ENCODE results near the gene TSR1. TPM values are rescaled to one million over a fixed set of nuclear protein-coding genes. Genes with fewer than 3 reads are reported as not detected.
A peak's percentile ranks its signal among the peaks of the same experiment; 100 is the strongest.

The TSR1 gene
- total RNA-seq, 2 donors from 2014 or later, result 36.4 to 38.2 TPM

- DNase-seq, result no peak
- Mint-ChIP-seq H3K36me3 (ENCODE audit: insufficient read depth in 2 of 2) (peaks cover 0 to 3% of the 10 kb centered on the region in 2 donors), H3K27me3 (ENCODE audit: low read depth) (no peaks in the 10 kb centered on the region), H3K27ac (peak overlapping the region; percentile 39), H3K9me3 (no peaks in the 10 kb centered on the region), H3K4me3 (no peak overlapping the region), H3K4me1 (ENCODE audit: low read depth) (no peaks in the 10 kb centered on the region)
- ATAC-seq (replicated peaks in 1 of 2), result no peak
These were observed 38.5 kb upstream of the TSR1 start for GRCh38 chr17:2374549-2375285.

- Mint-ChIP-seq H3K4me1 (ENCODE audit: low read depth) (no peaks in the 10 kb centered on the region), H3K9me3 (no peaks in the 10 kb centered on the region), H3K4me3 (no peak overlapping the region), H3K27ac (no peak overlapping the region), H3K36me3 (ENCODE audit: insufficient read depth in 2 of 2) (peaks cover 0 to 3% of the 10 kb centered on the region in 2 donors), H3K27me3 (ENCODE audit: low read depth) (no peaks in the 10 kb centered on the region)
- ATAC-seq (replicated peaks in 1 of 2), result no peak
- DNase-seq, result no peak
These were observed 36.9 kb upstream of the TSR1 start for GRCh38 chr17:2373179-2373578.

GRCh38 chr17:2372681-2373080, 36.4 kb upstream of the TSR1 start:
- no peaks in the 10 kb centered on the region for H3K9me3 Mint-ChIP-seq
- no peaks in the 10 kb centered on the region for H3K27me3 Mint-ChIP-seq (ENCODE audit: low read depth)
- H3K36me3 Mint-ChIP-seq (ENCODE audit: insufficient read depth in 2 of 2), result peaks cover 0 to 2% of the 10 kb centered on the region in 2 donors
- H3K4me3 Mint-ChIP-seq, result no peak overlapping the region
- no peak overlapping the region for H3K27ac Mint-ChIP-seq
- H3K4me1 Mint-ChIP-seq (ENCODE audit: low read depth), result no peaks in the 10 kb centered on the region
- ATAC-seq (replicated peaks in 1 of 2) (no peak), DNase-seq (no peak)

- ATAC-seq (replicated peaks in 1 of 2), result no peak
- H3K27ac Mint-ChIP-seq, result no peak overlapping the region
- H3K4me3 Mint-ChIP-seq, result no peak overlapping the region
- H3K9me3 Mint-ChIP-seq, result no peaks in the 10 kb centered on the region
- H3K36me3 Mint-ChIP-seq (ENCODE audit: insufficient read depth in 2 of 2), result no peaks in the 10 kb centered on the region
- H3K27me3 Mint-ChIP-seq (ENCODE audit: low read depth), result no peaks in the 10 kb centered on the region
- DNase-seq, result no peak
- no peaks in the 10 kb centered on the region for H3K4me1 Mint-ChIP-seq (ENCODE audit: low read depth)
These were observed 35.9 kb upstream of the TSR1 start for GRCh38 chr17:2372180-2372579.

GRCh38 chr17:2371183-2372130, 35.2 kb upstream of the TSR1 start:
- Mint-ChIP-seq H3K9me3 (no peaks in the 10 kb centered on the region), H3K27ac (no peak overlapping the region), H3K4me3 (no peak overlapping the region), H3K36me3 (ENCODE audit: insufficient read depth in 2 of 2) (no peaks in the 10 kb centered on the region), H3K4me1 (ENCODE audit: low read depth) (no peaks in the 10 kb centered on the region), H3K27me3 (ENCODE audit: low read depth) (no peaks in the 10 kb centered on the region)
- DNase-seq, result no peak
- ATAC-seq (replicated peaks in 1 of 2), result no peak

- ATAC-seq (replicated peaks in 1 of 2), result no peak
- Mint-ChIP-seq H3K27me3 (ENCODE audit: low read depth) (no peaks in the 10 kb centered on the region), H3K36me3 (ENCODE audit: insufficient read depth in 2 of 2) (no peaks in the 10 kb centered on the region), H3K27ac (no peak overlapping the region), H3K4me1 (ENCODE audit: low read depth) (no peaks in the 10 kb centered on the region), H3K4me3 (no peak overlapping the region), H3K9me3 (no peaks in the 10 kb centered on the region)
- DNase-seq, result no peak
These were observed 33.9 kb upstream of the TSR1 start for GRCh38 chr17:2370211-2370589.

- Mint-ChIP-seq H3K27me3 (ENCODE audit: low read depth) (no peaks in the 10 kb centered on the region), H3K4me3 (no peak overlapping the region), H3K4me1 (ENCODE audit: low read depth) (no peaks in the 10 kb centered on the region), H3K27ac (no peak overlapping the region), H3K9me3 (no peaks in the 10 kb centered on the region), H3K36me3 (ENCODE audit: insufficient read depth in 2 of 2) (no peaks in the 10 kb centered on the region)
- no peak for DNase-seq
- no peak for ATAC-seq (replicated peaks in 1 of 2)
These were observed 33.4 kb upstream of the TSR1 start for GRCh38 chr17:2369551-2370210.

GRCh38 chr17:2369039-2369438, 32.8 kb upstream of the TSR1 start:
- no peak for DNase-seq
- Mint-ChIP-seq H3K4me3 (no peak overlapping the region), H3K27me3 (ENCODE audit: low read depth) (no peaks in the 10 kb centered on the region), H3K27ac (no peak overlapping the region), H3K36me3 (ENCODE audit: insufficient read depth in 2 of 2) (no peaks in the 10 kb centered on the region), H3K4me1 (ENCODE audit: low read depth) (no peaks in the 10 kb centered on the region), H3K9me3 (no peaks in the 10 kb centered on the region)
- ATAC-seq (replicated peaks in 1 of 2), result no peak

- DNase-seq (no peak), ATAC-seq (replicated peaks in 1 of 2) (no peak)
- no peaks in the 10 kb centered on the region for H3K27me3 Mint-ChIP-seq (ENCODE audit: low read depth)
- H3K9me3 Mint-ChIP-seq, result no peaks in the 10 kb centered on the region
- H3K4me3 Mint-ChIP-seq, result no peak overlapping the region
- H3K36me3 Mint-ChIP-seq (ENCODE audit: insufficient read depth in 2 of 2), result no peaks in the 10 kb centered on the region
- no peak overlapping the region for H3K27ac Mint-ChIP-seq
- H3K4me1 Mint-ChIP-seq (ENCODE audit: low read depth), result no peaks in the 10 kb centered on the region
These were observed 32.1 kb upstream of the TSR1 start for GRCh38 chr17:2368359-2368758.

GRCh38 chr17:2366747-2367494, 30.7 kb upstream of the TSR1 start:
- DNase-seq, result no peak
- H3K36me3 Mint-ChIP-seq (ENCODE audit: insufficient read depth in 2 of 2), result peaks cover 0 to 1% of the 10 kb centered on the region in 2 donors
- H3K27me3 Mint-ChIP-seq (ENCODE audit: low read depth), result no peaks in the 10 kb centered on the region
- no peaks in the 10 kb centered on the region for H3K4me1 Mint-ChIP-seq (ENCODE audit: low read depth)
- H3K4me3 Mint-ChIP-seq, result no peak overlapping the region
- no peaks in the 10 kb centered on the region for H3K9me3 Mint-ChIP-seq
- no peak for ATAC-seq (replicated peaks in 1 of 2)
- no peak overlapping the region for H3K27ac Mint-ChIP-seq

GRCh38 chr17:2365132-2365531, 28.9 kb upstream of the TSR1 start:
- Mint-ChIP-seq H3K27me3 (ENCODE audit: low read depth) (no peaks in the 10 kb centered on the region), H3K9me3 (no peaks in the 10 kb centered on the region), H3K4me1 (ENCODE audit: low read depth) (no peaks in the 10 kb centered on the region), H3K36me3 (ENCODE audit: insufficient read depth in 2 of 2) (peaks cover 0 to 1% of the 10 kb centered on the region in 2 donors), H3K4me3 (no peak overlapping the region), H3K27ac (no peak overlapping the region)
- ATAC-seq (replicated peaks in 1 of 2) (no peak), DNase-seq (no peak)

- Mint-ChIP-seq H3K27me3 (ENCODE audit: low read depth) (no peaks in the 10 kb centered on the region), H3K27ac (no peak overlapping the region), H3K4me3 (no peak overlapping the region), H3K9me3 (no peaks in the 10 kb centered on the region), H3K4me1 (ENCODE audit: low read depth) (no peaks in the 10 kb centered on the region), H3K36me3 (ENCODE audit: insufficient read depth in 2 of 2) (peaks cover 0 to 1% of the 10 kb centered on the region in 2 donors)
- no peak for DNase-seq
- no peak for ATAC-seq (replicated peaks in 1 of 2)
These were observed 28.5 kb upstream of the TSR1 start for GRCh38 chr17:2364763-2365116.

Data from activated T-cell treated with anti-CD3 and anti-CD28 coated beads, Interleukin-2, amount 50 U/mL, for 72 hours (primary cell).